GM20000 (cell line): ENCODE data around the gene PRKG1.

Experiments
- DNase-seq: peaks from one replicate; pipeline ENCODE4 v3.0.0; 2012; ENCODE audit warnings: low spot score
- CTCF ChIP-seq: IDR thresholded peaks from 2 replicates; pipeline ENCODE4 v1.5.1; 2012; ENCODE audit warnings: mild to moderate bottlenecking, control low read depth; ENCODE audit errors: extremely low read depth, missing control alignments

PRKG1 gene

DNA sequence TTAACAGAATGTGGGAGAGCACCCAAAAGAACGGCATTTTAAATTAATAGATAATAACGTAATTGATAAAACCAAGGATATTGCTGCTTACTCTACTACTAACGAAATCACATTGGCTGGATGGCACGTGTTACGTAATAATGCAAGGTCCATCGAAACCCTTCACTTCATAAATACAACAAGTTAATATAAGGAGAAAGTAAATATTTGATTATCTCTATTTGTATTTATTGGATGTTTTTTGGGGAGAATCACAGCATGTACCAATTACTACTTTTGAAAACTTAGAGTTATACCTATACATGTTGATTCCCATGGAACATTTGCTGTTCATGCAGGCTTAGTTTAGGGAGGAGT lies 1.6 kb downstream of the PRKG1 start:
- TF ChIP-seq CTCF: no peak

GRCh38 chr10:51076299-51076841 lies 2.1 kb downstream of the PRKG1 start:
- no peak for DNase-seq
- TF ChIP-seq CTCF: no peak

More for the DNA sequence above, 1.6 kb downstream of the PRKG1 start:
- DNase-seq: no peak

DNA sequence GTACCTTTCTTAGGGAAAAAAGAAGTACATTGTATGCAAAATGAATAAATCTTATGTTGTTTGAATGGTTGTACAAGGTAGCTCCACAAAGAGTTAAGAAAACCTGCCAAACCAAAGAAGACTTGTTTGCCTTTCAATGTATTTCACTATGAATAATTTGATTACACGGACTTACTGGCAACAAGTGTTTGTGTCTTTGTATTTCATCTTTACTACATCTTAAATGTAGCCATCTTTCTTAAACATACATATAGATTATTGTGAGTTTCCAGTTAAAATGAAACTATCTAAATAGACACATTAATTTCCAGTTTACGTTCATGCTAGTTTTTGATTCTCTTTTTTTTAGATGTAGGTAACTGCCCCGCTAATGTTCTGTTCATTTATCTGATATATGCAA lies 2.8 kb downstream of the PRKG1 start:
- DNase-seq: no peak
- TF ChIP-seq CTCF: no peak

- TF ChIP-seq CTCF: no peak
- DNase-seq: no peak
Observed at GRCh38 chr10:51077507-51077906, 3.2 kb downstream of the PRKG1 start.

GRCh38 chr10:51079331-51079730 lies 5.0 kb downstream of the PRKG1 start:
- TF ChIP-seq CTCF: no peak
- DNase-seq: no peak

DNA sequence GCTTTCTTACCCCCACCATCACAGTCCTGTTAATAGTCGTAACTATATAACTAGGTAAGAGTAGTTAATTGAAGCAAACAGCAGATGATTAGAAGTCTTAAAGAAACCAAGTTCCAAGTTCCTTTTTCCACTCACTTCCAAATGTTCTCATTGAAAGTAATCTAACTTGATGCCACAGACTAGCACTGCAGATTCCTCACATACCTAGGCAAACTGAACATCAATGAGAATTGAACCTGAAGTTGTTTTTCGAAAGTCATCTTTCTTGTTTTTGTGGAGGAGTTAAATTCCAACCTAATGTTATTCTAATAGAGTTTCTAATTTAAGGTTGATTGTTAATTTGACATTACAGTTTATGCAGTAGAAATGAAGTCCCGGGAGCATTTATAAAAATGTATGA lies 5.5 kb downstream of the PRKG1 start:
- DNase-seq: no peak
- TF ChIP-seq CTCF: no peak

- no peak for DNase-seq
- no peak for TF ChIP-seq CTCF
Observed at GRCh38 chr10:51080311-51081006, 6.2 kb downstream of the PRKG1 start.
